ENCODE results near the gene EIF4B. TPM values are rescaled to one million over a fixed set of nuclear protein-coding genes. Genes with fewer than 3 reads are reported as not detected.

The EIF4B gene
- polyA plus RNA-seq, 1 of the 3 experiments (the other 2 are of a cell fraction) = 267 TPM

DNA sequence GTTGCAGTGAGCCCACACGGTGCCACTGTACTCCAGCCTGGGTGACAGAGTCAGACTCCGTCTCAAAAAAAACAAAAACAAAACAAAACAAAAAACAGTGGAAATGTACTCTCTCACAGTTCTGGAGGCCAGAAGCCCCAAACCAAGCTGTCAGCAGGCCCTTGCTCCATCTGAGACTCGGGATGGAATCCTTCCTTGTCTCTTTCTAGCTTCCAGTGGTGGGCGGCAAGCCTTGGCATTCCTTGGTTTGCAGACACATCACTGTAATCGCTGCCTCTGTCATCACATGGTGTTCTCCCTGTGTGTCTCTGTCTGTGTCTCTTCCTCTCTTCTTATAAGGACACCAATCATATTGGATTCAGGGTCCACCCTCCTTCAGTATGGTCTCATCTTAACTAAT lies 50.0 kb downstream of the EIF4B start:
- ChIA-PET POLR2A (no interaction called here), CTCF (interaction anchor here (0.9 to 14.5 kb wide), 6 partner anchors 8 to 104 kb away, joined by 4 to 385 read pairs (median 14); partner anchors contain the start of genes IGFBP6, SOAT2 and SPRYD3)
- peaks cover 25 to 31% of the 10 kb centered on the region in 2 experiments for H3K36me3 ChIP-seq (replicated peaks in 1 of 2; ENCODE audit: control insufficient read depth in 1 of 2, insufficient read depth in 2 of 2, low read length in 1 of 2)
- H3K27me3 ChIP-seq (ENCODE audit: insufficient read depth) = no peaks in the 10 kb centered on the region
- no peak overlapping the region for H3K27ac ChIP-seq (ENCODE audit: low read depth in 2 of 2, low read length in 1 of 2)
- no peak overlapping the region for H3K4me2 ChIP-seq
- H4K20me1 ChIP-seq (ENCODE audit: insufficient read depth) = no peaks in the 10 kb centered on the region
- no peaks in the 10 kb centered on the region for H3K9me2 ChIP-seq
- H3K79me2 ChIP-seq (ENCODE audit: insufficient read depth) = peaks cover 6% of the 10 kb centered on the region; the same call in 1 of the 2 replicates
- no peak overlapping the region for H2AFZ ChIP-seq (ENCODE audit: low read depth)
- no peak overlapping the region for H3K4me3 ChIP-seq (ENCODE audit: low read depth in 2 of 2, low read length in 1 of 2)
- H3F3A ChIP-seq (replicated peaks; ENCODE audit: insufficient read depth) = peaks cover 23% of the 10 kb centered on the region
- H3K4me1 ChIP-seq (ENCODE audit: control insufficient read depth in 1 of 2, insufficient read depth in 2 of 2, low read depth in 1 of 2, low read length in 1 of 2) = peaks cover 15 to 35% of the 10 kb centered on the region in 2 experiments; a peak in 3 of 4 replicates
- TF ChIP-seq EZH2phosphoT487 (IDR thresholded peaks at IDR 0.05; ENCODE audit: borderline replicate concordance, low read depth) (no peak), FOSL2 (IDR thresholded peaks at IDR 0.05; ENCODE audit: borderline replicate concordance, low read depth) (no peak), RXRA (IDR thresholded peaks at IDR 0.05; ENCODE audit: borderline replicate concordance, low read depth) (no peak), NRF1 (IDR thresholded peaks at IDR 0.05; ENCODE audit: low read depth, low read length) (no peak), FOXM1 (IDR thresholded peaks at IDR 0.05; ENCODE audit: low read depth) (no peak), CHD2 (IDR thresholded peaks at IDR 0.05; ENCODE audit: low read length, partially characterized antibody) (no peak), POLR2AphosphoS5 (IDR thresholded peaks at IDR 0.05; ENCODE audit: low read depth, low read length) (no peak), TCF12 (IDR thresholded peaks at IDR 0.05) (no peak), TAF1 (IDR thresholded peaks at IDR 0.05; ENCODE audit: borderline replicate concordance, low read depth, low read length) (no peak), JUND (IDR thresholded peaks at IDR 0.05) (no peak), FOXJ3 (CRISPR knock-in tag; IDR thresholded peaks at IDR 0.05) (no peak)
- TF ChIP-seq, protein P1, sequence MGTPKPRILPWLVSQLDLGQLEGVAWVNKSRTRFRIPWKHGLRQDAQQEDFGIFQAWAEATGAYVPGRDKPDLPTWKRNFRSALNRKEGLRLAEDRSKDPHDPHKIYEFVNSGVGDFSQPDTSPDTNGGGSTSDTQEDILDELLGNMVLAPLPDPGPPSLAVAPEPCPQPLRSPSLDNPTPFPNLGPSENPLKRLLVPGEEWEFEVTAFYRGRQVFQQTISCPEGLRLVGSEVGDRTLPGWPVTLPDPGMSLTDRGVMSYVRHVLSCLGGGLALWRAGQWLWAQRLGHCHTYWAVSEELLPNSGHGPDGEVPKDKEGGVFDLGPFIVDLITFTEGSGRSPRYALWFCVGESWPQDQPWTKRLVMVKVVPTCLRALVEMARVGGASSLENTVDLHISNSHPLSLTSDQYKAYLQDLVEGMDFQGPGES (IDR thresholded peaks at IDR 0.05; ENCODE audit: low read depth, low read length) = no peak
- TF ChIP-seq, protein P2, sequence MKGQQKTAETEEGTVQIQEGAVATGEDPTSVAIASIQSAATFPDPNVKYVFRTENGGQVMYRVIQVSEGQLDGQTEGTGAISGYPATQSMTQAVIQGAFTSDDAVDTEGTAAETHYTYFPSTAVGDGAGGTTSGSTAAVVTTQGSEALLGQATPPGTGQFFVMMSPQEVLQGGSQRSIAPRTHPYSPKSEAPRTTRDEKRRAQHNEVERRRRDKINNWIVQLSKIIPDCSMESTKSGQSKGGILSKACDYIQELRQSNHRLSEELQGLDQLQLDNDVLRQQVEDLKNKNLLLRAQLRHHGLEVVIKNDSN (IDR thresholded peaks at IDR 0.05; ENCODE audit: borderline replicate concordance, low read depth) = no peak
- TF ChIP-seq, protein P3, sequence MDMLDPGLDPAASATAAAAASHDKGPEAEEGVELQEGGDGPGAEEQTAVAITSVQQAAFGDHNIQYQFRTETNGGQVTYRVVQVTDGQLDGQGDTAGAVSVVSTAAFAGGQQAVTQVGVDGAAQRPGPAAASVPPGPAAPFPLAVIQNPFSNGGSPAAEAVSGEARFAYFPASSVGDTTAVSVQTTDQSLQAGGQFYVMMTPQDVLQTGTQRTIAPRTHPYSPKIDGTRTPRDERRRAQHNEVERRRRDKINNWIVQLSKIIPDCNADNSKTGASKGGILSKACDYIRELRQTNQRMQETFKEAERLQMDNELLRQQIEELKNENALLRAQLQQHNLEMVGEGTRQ (IDR thresholded peaks at IDR 0.05; ENCODE audit: borderline replicate concordance, low read depth, low read length) = no peak
- TF ChIP-seq, protein P4, sequence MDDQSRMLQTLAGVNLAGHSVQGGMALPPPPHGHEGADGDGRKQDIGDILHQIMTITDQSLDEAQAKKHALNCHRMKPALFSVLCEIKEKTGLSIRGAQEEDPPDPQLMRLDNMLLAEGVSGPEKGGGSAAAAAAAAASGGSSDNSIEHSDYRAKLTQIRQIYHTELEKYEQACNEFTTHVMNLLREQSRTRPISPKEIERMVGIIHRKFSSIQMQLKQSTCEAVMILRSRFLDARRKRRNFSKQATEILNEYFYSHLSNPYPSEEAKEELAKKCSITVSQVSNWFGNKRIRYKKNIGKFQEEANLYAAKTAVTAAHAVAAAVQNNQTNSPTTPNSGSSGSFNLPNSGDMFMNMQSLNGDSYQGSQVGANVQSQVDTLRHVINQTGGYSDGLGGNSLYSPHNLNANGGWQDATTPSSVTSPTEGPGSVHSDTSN (IDR thresholded peaks at IDR 0.05) = no peak
- no peak for DNase-seq
- H3K9me3 ChIP-seq = no peaks in the 10 kb centered on the region
- H3K9ac ChIP-seq = no peak overlapping the region
- WGBS (ENCODE audit: low lambda C conversion rate) = 90% methylated on average over 5 of the region's 5 CpGs
